GM21825 (cell line): Measurements from ENCODE around the gene PRRG4.
"Not testable (repeated sequence)": the region's sequence is repeated elsewhere in the genome, so short reads cannot be mapped to it uniquely, and the experiment has no call there.

Experiments
- ATAC-seq: cut with Tn5 transposase; IDR thresholded peaks from one replicate; pipeline ENCODE4 v1.9.1; 2021; ENCODE audit warnings: mild to moderate bottlenecking, moderate library complexity; ENCODE audit not compliant: unreplicated experiment

The PRRG4 gene

DNA sequence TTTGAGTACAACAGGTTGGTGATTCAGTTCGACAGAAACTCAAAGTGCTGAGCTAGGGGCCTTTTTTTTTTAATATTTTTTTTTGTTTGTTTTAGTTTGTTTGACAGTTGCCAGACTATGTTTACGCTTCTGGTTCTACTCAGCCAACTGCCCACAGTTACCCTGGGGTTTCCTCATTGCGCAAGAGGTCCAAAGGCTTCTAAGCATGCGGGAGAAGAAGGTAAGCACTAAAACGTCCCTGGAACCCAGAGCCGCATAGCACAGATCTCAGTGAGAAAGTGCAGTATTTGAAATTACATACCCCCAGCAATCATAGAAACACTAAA, 649 bp downstream of the PRRG4 start:
- ATAC-seq = peak; percentile 8

- no peak for ATAC-seq
Measured at GRCh38 chr11:32830796-32831195, 1.1 kb downstream of the PRRG4 start.

DNA sequence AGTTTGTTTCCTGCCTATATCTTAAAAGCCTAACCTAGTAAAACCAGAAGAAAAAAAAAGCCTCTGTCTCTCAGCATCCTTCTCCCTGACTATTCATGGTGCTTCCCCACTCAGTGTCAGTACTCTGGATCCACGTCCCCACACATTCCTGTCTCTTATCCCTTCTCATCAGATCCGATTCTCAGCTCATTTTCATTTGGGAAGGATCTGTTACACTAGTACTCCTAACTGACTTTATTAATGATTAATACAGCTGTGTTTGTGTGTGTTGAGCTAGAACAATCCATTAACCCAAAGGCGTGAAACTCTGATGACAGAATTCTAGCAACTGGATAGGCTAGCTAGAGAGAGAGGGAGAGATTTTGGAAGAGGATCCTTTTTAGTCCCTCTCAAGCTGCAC, 1.5 kb downstream of the PRRG4 start:
- ATAC-seq = no peak

DNA sequence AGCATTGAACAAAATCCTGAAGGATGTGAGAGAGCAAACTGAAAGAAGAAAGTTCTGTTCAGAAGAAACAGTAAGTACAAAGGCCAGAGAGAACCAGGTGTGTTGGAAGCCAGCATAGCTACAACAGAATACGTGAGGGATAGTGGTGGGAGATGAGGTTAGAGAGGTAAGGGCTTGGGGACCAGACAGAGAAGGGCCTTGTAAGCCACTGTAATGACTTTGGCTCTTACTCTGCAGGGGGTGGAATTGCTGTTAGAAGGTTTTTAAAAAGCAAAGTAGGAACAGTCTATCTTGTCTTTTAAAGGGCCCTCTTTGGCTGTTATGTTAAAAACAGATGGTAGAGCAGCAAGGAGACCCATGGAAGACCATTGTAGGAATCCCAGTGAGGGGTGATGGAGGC, 4.2 kb downstream of the PRRG4 start:
- no peak for ATAC-seq

- ATAC-seq = no peak
Measured at GRCh38 chr11:32836946-32837345, 7.2 kb downstream of the PRRG4 start.

GRCh38 chr11:32838505-32839274, 9.0 kb downstream of the PRRG4 start:
- no peak for ATAC-seq

DNA sequence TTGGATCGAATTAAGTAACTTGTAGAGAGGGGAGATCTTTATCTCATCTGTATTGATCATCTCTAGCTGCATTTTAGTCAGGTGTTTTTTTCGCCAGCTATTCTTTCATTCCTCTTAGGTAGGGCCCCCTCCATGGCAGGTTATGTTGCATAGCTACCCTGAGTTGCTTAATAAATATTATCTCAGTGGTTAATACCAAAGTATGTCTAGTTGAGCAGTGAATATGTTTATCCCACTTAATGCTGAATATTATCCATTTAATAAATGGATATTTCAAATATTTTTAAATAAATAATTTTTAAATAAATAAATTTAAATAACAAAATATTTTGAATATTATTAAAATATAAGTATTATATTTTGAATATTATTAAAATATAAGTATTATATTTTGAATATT, 9.6 kb downstream of the PRRG4 start:
- no peak for ATAC-seq

DNA sequence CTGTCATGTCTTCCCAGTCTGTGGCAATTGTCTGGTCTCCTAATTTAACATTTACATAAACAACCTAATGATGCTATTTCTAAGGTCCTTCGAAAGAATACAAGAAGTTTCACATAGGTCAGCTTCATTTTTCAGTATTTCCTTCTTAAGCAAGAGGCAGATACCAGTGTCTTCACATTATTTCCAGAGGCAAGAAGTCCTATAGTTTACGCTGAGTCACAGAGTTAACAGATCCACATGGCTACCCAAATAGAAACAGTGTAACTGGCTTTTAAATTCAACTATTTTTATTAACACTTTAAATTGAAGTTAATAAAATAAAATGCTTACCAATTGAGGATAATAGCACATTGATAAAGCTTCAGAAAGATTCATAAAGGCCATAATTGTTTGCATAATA, 10.9 kb downstream of the PRRG4 start:
- no peak for ATAC-seq

GRCh38 chr11:32843544-32843943, 13.8 kb downstream of the PRRG4 start:
- no peak for ATAC-seq

DNA sequence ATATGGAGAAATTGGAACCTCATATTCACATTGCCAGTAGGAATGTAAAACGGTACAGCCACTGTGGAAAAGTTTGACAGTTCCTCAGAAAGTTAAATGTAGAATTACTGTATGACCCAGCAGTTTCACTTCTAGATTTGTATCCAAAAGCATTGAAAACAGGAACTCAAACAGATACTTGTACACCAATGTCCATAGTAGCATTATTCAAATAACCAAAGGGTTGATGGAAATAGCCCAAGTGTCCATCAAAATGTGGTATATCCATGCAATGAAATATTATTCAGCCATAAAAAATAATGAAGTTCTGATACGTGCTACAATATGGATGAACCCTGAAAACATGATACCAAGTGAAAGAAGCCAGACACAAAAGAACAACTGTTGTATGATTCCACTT, 17.8 kb downstream of the PRRG4 start:
- ATAC-seq = no peak

- ATAC-seq = no peak
Measured at GRCh38 chr11:32849761-32850160, 20.0 kb downstream of the PRRG4 start.

DNA sequence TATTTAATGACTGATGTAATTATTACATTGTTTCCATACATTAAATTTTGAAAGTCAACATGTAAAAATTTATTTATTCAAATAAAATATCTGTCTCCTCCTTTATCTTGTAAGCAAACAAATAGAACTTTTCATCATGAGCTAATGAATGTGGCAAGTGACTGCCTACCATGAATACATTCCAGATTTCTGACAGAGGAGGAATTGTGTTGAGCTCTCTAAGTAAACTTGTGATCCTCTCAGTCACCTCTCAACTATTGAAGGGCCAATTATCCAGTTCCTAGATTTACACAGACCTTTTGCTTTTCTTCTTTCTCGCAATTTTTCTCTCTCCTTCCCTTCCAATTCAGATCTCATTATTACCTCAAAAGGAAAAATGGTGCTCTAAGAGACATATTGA, 21.5 kb downstream of the PRRG4 start:
- ATAC-seq = no peak

DNA sequence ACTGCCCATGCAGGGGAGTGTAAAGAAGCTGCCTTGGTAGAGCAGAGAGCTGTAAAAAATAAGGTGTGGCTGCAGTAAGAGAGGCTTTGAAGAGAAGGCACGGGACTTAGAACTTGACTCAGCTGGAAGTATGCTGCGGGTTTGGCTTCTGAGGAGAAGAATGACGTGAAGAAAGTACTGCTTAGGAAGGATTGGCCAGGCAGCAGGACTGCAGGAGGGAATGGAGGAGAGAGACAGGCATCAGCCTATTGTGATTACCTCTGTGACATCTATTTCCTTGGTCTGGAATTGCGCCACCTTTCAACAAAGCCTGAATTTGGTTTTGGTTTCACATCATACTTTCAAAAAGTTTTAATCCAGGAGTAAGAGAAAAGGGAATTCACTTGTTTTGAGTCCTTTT, 22.5 kb downstream of the PRRG4 start:
- no peak for ATAC-seq

- ATAC-seq = no peak
Measured at GRCh38 chr11:32855601-32856000, 25.9 kb downstream of the PRRG4 start.

- no peak for ATAC-seq
Measured at GRCh38 chr11:32858731-32859130, 29.0 kb downstream of the PRRG4 start.

DNA sequence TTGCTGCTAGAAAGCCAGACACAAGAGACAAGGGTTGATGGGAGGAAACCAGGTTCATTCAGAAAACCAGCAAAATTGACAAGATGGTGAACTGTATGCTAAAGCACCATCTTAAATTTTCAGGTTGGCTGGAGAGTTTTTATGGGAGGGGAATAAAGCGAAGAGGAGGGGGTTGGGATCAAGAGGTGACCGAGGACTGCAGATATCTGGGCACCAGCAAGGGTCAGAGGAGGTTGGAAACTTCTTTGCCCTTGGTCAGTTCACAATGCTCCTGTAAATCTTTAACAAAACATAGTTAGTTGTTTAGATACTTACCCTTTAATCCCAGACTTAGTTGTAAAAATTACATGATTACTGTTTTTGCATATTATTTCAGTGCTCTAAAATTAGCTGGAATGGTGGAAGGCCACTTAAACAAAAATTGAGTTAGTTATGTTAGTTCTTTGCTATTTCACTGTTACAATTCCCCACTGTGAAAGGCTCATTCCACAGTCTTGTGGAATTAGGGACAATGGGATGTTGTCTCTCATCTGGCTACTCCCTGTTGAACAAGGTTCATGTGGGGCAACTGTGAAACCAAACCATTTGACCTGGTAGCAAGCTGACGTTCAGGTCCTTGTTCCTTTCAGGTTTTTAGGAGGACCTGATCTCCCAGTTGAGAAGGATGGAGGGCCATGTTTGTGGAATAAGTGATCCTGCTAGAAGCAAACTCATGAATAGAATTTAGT, 32.3 kb downstream of the PRRG4 start:
- no peak for ATAC-seq

DNA sequence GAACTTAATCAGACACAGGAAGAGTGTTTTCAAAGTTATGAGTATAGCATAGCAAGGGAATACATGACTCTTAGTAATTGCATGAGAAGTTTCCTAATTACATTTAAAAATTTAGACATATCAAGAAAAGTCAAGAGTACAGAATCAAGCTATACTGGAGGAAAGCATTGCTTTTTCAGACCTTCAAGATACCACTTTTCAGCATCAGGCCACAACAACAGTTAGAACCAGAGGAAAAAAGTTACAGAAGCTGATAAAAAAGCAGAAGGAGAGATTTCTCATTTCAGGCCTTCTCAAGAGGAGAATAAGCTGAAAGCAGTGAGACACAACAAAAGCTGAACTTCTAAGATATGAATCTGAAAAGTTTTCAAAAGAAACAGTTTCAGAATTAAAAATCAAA, 34.8 kb downstream of the PRRG4 start:
- ATAC-seq = no peak

DNA sequence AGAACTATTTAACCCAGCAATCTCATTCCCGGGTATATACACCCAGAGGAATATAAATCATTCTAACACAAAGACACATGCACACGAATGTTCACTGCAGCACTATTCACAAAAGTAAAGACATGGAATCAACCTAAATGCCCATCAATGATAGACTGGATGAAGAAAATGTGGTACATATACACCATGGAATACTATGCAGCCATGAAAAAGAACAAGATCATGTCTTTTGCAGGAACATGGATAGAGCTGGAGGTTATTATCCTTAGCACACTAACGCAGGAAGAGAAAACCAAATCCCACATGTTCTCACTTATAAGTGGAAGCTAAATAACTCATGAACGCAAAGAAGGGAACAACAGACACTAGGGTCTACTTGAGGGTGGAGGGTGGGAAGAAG, 39.0 kb downstream of the PRRG4 start:
- ATAC-seq = not testable (repeated sequence)

DNA sequence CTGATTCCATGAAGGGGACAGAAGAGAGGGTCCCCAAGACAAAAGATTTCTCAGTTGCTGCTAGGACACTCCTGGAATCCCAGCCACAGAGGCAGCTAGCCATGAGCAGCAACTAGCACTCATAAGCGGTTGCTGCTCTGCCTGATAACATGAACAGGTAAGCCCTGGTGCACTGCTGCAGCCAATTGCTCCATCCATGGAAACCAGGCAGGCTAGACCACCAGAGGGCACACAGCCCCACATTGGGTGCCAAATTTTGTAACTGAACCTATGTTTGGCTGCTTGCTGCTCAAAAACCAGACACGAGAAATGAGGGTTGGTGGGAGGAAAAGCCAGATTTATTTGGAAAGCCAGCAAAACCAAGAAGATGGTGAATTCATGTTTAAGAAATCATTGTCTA, 40.9 kb downstream of the PRRG4 start:
- no peak for ATAC-seq

GRCh38 chr11:32874132-32874531, 44.4 kb downstream of the PRRG4 start:
- ATAC-seq = no peak

DNA sequence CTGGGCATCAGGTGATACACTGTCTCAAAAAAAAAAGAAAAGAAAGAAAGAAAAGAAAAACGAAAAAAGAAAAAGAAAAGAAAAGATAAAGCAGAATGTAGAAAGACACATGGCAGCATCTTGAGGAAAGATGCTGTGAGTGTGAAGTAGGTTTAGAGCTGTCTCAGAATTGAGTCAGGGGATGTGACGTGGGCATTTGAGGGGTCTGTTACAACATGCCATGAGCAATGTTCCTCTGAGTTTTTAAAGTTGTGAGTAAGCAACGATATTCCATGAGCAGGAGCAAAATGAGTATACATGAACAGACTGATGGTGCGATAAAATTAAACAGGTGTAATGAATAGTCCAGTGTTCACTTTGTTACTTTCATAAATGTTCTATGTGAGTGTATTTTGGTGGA, 51.6 kb downstream of the PRRG4 start:
- no peak for ATAC-seq

- no peak for ATAC-seq
Measured at GRCh38 chr11:32883421-32883820, 53.7 kb downstream of the PRRG4 start.

GRCh38 chr11:32884023-32884422, 54.3 kb downstream of the PRRG4 start:
- no peak for ATAC-seq
